Endothelial cell of umbilical vein (primary cell): Measurements from ENCODE around the gene FUT2.
"Not testable (repeated sequence)": the region's sequence is repeated elsewhere in the genome, so short reads cannot be mapped to it uniquely, and the experiment has no call there.

Experiments used
- CTCF ChIP-seq, 2 donors: IDR thresholded peaks; 1 replicate in 1 of 2; 2 replicates in 1 of 2; pipeline ENCODE4 v1.5.1; 2011; ENCODE audit warnings: low read length in 2 of 2, mild to moderate bottlenecking in 2 of 2, moderate library complexity in 2 of 2, control low read depth in 1 of 2, inconsistent platforms in 1 of 2, low read depth in 1 of 2; ENCODE audit not compliant: insufficient read depth in 1 of 2; ENCODE audit errors: extremely low read depth in 1 of 2
- EZH2 ChIP-seq: IDR thresholded peaks from 2 replicates; pipeline ENCODE4 v1.6.1; 2012; ENCODE audit warnings: borderline replicate concordance, low read depth, mild to moderate bottlenecking, moderate library complexity, low read length, inconsistent platforms; ENCODE audit not compliant: severe bottlenecking
- GATA2 ChIP-seq: IDR thresholded peaks from 2 replicates; pipeline ENCODE4 v1.7.0; 2011; ENCODE audit warnings: low read depth, mild to moderate bottlenecking, moderate library complexity, mixed read lengths, low read length; ENCODE audit not compliant: insufficient read length, insufficient read depth
- POLR2A ChIP-seq: IDR thresholded peaks from 2 replicates; pipeline ENCODE4 v1.6.1; 2012; ENCODE audit warnings: low read depth, mild to moderate bottlenecking, control low read depth, low read length
- POLR2AphosphoS5 ChIP-seq: IDR thresholded peaks from 2 replicates; pipeline ENCODE4 v1.6.1; 2012; ENCODE audit warnings: low read depth, mild to moderate bottlenecking, control low read depth, low read length, moderate library complexity; ENCODE audit not compliant: insufficient read depth

DNA sequence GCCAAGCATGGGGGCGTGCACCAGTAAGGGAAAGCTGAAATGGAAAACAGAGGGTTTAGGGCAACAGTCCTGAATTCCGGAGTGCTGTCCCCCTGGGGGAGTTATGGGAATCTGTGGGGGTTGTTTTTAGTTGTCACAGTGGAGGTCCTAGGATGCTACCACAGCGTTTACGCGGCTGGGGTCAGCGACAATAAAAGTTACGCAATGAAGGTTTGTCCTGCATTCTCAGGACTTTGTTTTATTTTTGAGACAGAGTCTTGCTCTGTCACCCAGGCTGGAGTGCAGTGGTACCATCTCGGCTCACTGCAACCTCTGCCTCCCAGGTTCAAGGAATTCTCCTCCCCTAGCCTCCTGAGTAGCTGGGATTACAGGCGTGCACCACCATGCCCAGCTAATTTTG, 2.1 kb upstream of the FUT2 start:
- TF ChIP-seq EZH2; POLR2A; CTCF (IDR thresholded peaks at IDR 0.05; ENCODE audit: extremely low read depth in 1 of 2, insufficient read depth in 1 of 2, low read depth in 1 of 2, low read length in 2 of 2); POLR2AphosphoS5; GATA2: not testable (repeated sequence)
